DND-41 (cell line): ENCODE measurements around the gene ABCB9.

Source experiments
- ATAC-seq: fragments of 200-7000 bp; cut with Tn5 transposase; 3 replicates; pipeline ENCODE4 v1.9.1; 2021; ENCODE audit warnings: low read depth; ENCODE audit not compliant: insufficient read depth
- DNase-seq: peaks from one replicate; pipeline ENCODE4 v3.0.0-alpha.2; 2020
- H2AFZ ChIP-seq: 2 replicates; pipeline ENCODE4 v1.6.0; 2012; ENCODE audit warnings: low read depth, low read length
- H3K27ac ChIP-seq: 2 replicates; pipeline ENCODE4 v1.5.1; 2012; ENCODE audit warnings: low read length, inconsistent platforms
- H3K27me3 ChIP-seq: fragments of 200-600 bp; sonication (generic); 2 replicates; pipeline ENCODE4 v1.6.0; 2012; ENCODE audit warnings: low read length, mild to moderate bottlenecking, inconsistent platforms; ENCODE audit not compliant: insufficient read depth, poor library complexity
- H3K36me3 ChIP-seq: 2 replicates; pipeline ENCODE4 v1.5.1; 2012; ENCODE audit warnings: low read length, inconsistent platforms; ENCODE audit not compliant: insufficient read depth
- H3K4me1 ChIP-seq: 2 replicates; pipeline ENCODE4 v1.5.1; 2012; ENCODE audit warnings: mild to moderate bottlenecking, low read length; ENCODE audit not compliant: insufficient read depth
- H3K4me2 ChIP-seq: 2 replicates; pipeline ENCODE4 v1.6.0; 2012; ENCODE audit warnings: mild to moderate bottlenecking, moderate library complexity, low read length, inconsistent platforms; ENCODE audit not compliant: insufficient read depth
- H3K4me3 ChIP-seq, 2 experiments: fragments of 200-600 bp in 1 of 2; shearing (Covaris generic) in 1 of 2; 2 replicates each; pipeline ENCODE4 v1.5.1; 2012 to 2016; ENCODE audit warnings: inconsistent platforms in 2 of 2, low read length in 2 of 2, mild to moderate bottlenecking in 2 of 2, low read depth in 1 of 2, moderate library complexity in 1 of 2
- H3K79me2 ChIP-seq: 2 replicates; pipeline ENCODE4 v1.6.0; 2012; ENCODE audit warnings: low read length, inconsistent platforms; ENCODE audit not compliant: insufficient read depth
- H3K9ac ChIP-seq: 2 replicates; pipeline ENCODE4 v1.6.0; 2012; ENCODE audit warnings: low read depth, mild to moderate bottlenecking, inconsistent platforms, low read length, moderate library complexity
- H3K9me3 ChIP-seq: 2 replicates; pipeline ENCODE4 v1.5.1; 2012; ENCODE audit warnings: low read length, moderate library complexity, mild to moderate bottlenecking, inconsistent platforms; ENCODE audit not compliant: insufficient read depth, severe bottlenecking
- H4K20me1 ChIP-seq: 2 replicates; pipeline ENCODE4 v1.6.0; 2012; ENCODE audit warnings: low read length; ENCODE audit not compliant: insufficient read depth
- CTCF ChIP-seq: IDR thresholded peaks from 2 replicates; pipeline ENCODE4 v1.5.1; 2012; ENCODE audit warnings: borderline replicate concordance, low read length, moderate library complexity, mild to moderate bottlenecking; ENCODE audit not compliant: poor library complexity, severe bottlenecking; ENCODE audit errors: extremely low read depth
- EZH2 ChIP-seq: IDR thresholded peaks from 3 replicates; pipeline ENCODE4 v1.6.1; 2012; ENCODE audit warnings: borderline replicate concordance, low read depth, mild to moderate bottlenecking, moderate library complexity, low read length, inconsistent platforms; ENCODE audit not compliant: severe bottlenecking

ABCB9 gene

GRCh38 chr12:122977153-122977552, 10.9 kb upstream of the ABCB9 start:
- H3K27ac ChIP-seq: 0 out of 2 replicates have a peak overlapping the region, but pooled peaks have one; percentile 14
- peaks cover 67% of the 10 kb centered on the region for H3K4me1 ChIP-seq
- peaks cover 67% of the 10 kb centered on the region for H3K79me2 ChIP-seq
- peak overlapping the region; percentile 98; the same call in 1 of the 2 replicates for H3K9ac ChIP-seq
- no peak for ATAC-seq
- H3K4me2 ChIP-seq: peak overlapping the region; percentile 89; the same call in 1 of the 2 replicates
- no peak overlapping the region for H2AFZ ChIP-seq
- peaks cover 35% of the 10 kb centered on the region for H3K36me3 ChIP-seq
- H3K9me3 ChIP-seq: no peaks in the 10 kb centered on the region
- H4K20me1 ChIP-seq: peaks cover 19% of the 10 kb centered on the region
- DNase-seq: no peak
- 0 out of 4 replicates have a peak overlapping the region, but pooled peaks of 1 of the 2 experiments have one; percentile 82 for H3K4me3 ChIP-seq
- H3K27me3 ChIP-seq: no peaks in the 10 kb centered on the region
- TF ChIP-seq CTCF: no peak
- no peak for TF ChIP-seq EZH2

GRCh38 chr12:122976648-122976975, 10.3 kb upstream of the ABCB9 start:
- peak overlapping the region; percentile 89 for H3K4me2 ChIP-seq
- H3K9ac ChIP-seq: peak overlapping the region; percentile 98
- no peak for TF ChIP-seq EZH2
- TF ChIP-seq CTCF: no peak
- H3K79me2 ChIP-seq: peaks cover 62% of the 10 kb centered on the region
- H3K27me3 ChIP-seq: no peaks in the 10 kb centered on the region
- H2AFZ ChIP-seq: no peak overlapping the region
- H3K9me3 ChIP-seq: no peaks in the 10 kb centered on the region
- ATAC-seq: no peak
- peaks cover 14% of the 10 kb centered on the region for H4K20me1 ChIP-seq
- peak overlapping the region in 1 of 2 experiments; percentile 82; a peak in 2 of 4 replicates for H3K4me3 ChIP-seq
- H3K4me1 ChIP-seq: peaks cover 61% of the 10 kb centered on the region
- peaks cover 30% of the 10 kb centered on the region for H3K36me3 ChIP-seq
- DNase-seq: no peak
- H3K27ac ChIP-seq: peak overlapping the region; percentile 99; the same call in 1 of the 2 replicates

- Histone ChIP-seq H4K20me1 (peaks cover 8% of the 10 kb centered on the region; the same call in 1 of the 2 replicates), H3K4me2 (peak overlapping the region; percentile 89), H2AFZ (peak overlapping the region; percentile 81), H3K36me3 (peaks cover 28% of the 10 kb centered on the region), H3K9me3 (no peaks in the 10 kb centered on the region), H3K27ac (peak overlapping the region; percentile 99), H3K27me3 (no peaks in the 10 kb centered on the region), H3K4me3 (peak overlapping the region; percentile 29 to 82; a peak in 3 of 4 replicates), H3K9ac (peak overlapping the region; percentile 98), H3K79me2 (peaks cover 56% of the 10 kb centered on the region), H3K4me1 (peaks cover 55% of the 10 kb centered on the region)
- no peak for ATAC-seq
- TF ChIP-seq EZH2 (no peak), CTCF (no peak)
- peak; percentile 26 for DNase-seq
These were observed 9.8 kb upstream of the ABCB9 start for GRCh38 chr12:122975790-122976647.
